C4-2B (cell line): ENCODE data around the gene MKRN3.

ENCODE experiments used
- CTCF ChIP-seq: fragments of 450-650 bp; conservative IDR thresholded peaks from 2 replicates; pipeline ENCODE4 v1.5.1; 2017; ENCODE audit warnings: mild to moderate bottlenecking
- ZFX ChIP-seq: fragments of 450-650 bp; IDR thresholded peaks from 2 replicates; pipeline ENCODE4 v1.6.1; 2017

- TF ChIP-seq CTCF (no peak), ZFX (no peak)
Measured at GRCh38 chr15:23616536-23616935, 51.1 kb downstream of the MKRN3 start.
